Measurements from ENCODE around the gene ELP6.

- TF ChIP-seq CTCF (IDR thresholded peaks at IDR 0.05; ENCODE audit: insufficient read depth, low read length) (no peak), GABPA (IDR thresholded peaks at IDR 0.05; ENCODE audit: low read depth) (no peak)
Measured at GRCh38 chr3:47473391-47473790, 40.1 kb downstream of the ELP6 start.

Measured in HL-60 (cell line).